ENCODE measurements around the gene PI4KA. TPM values are rescaled to one million over a fixed set of nuclear protein-coding genes. Genes with fewer than 3 reads are reported as not detected.

The PI4KA gene
- total and polyA plus RNA-seq, 2 of the 13 experiments (the other 11 are each of a cell fraction or from before 2014, with no cell fraction given) = 27.4 to 56.4 TPM

DNA sequence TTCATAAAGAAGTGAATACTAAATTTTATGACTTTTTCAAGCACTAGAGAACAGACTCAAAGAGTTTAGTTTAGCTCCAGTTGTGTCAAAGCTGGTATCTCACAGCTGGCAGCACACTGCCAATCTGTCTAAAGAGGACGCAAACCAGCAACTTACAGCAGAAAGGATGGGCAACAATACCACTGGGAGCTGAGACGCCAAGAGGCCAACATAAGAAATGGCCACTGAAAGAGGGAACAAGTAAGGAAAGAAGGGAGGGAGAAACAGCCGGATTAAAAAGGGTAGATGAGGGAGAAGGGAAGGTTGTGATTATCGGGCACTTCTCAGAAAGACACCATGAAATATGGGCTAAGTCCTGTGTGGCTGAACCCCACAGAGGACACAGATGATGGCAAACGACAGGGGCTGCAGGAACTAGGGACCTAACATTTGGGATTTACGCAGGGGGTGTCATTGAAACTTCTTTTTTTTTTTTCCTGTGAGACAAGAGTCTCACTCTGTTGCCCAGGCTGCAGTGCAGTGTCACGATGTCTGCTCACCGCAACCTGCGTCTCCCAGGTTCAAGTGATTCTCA lies 43.0 kb downstream of the PI4KA start (continued):
- no peak for TF ChIP-seq STAT5B (CRISPR knock-in tag; IDR thresholded peaks at IDR 0.05)
- TF ChIP-seq ONECUT2 (CRISPR knock-in tag; IDR thresholded peaks at IDR 0.05) = no peak
- TF ChIP-seq, protein P1, sequence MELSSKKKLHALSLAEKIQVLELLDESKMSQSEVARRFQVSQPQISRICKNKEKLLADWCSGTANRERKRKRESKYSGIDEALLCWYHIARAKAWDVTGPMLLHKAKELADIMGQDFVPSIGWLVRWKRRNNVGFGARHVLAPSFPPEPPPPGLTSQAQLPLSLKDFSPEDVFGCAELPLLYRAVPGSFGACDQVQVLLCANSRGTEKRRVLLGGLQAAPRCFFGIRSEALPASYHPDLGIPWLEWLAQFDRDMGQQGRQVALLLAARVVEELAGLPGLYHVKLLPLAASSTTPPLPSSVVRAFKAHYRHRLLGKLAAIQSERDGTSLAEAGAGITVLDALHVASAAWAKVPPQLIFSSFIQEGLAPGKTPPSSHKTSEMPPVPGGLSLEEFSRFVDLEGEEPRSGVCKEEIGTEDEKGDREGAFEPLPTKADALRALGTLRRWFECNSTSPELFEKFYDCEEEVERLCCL (CRISPR knock-in tag; IDR thresholded peaks at IDR 0.05; ENCODE audit: borderline replicate concordance) = no peak
- no peak for TF ChIP-seq RXRA (CRISPR knock-in tag; IDR thresholded peaks at IDR 0.05)
- no peak for TF ChIP-seq MEF2D (CRISPR knock-in tag; IDR thresholded peaks at IDR 0.05)

DNA sequence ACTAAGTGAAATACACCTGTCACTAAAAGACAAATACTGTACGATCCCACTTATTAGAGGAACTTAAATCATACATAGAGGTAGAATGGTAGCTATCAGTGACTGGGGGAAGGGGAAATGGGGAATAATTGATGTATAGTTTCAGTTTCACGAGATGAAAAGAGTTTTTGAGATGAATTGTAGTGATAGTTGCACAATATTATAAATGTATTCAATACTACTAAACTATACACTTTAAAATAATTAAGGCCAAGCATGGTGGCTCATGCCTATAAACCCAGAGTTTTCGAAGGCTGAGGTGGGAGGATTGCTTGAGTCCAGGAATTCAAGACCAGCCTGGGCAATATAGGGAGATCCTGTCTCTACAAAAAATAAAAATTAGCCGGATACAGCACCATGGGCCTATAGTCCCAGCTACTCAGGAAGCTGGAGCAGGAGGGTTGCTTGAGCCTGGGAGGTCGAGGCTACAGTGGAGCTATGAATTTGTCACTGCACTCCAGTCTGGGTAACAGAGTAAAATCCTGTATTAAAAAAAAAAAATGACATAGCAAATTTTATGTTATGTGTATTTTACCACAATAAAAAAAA lies 44.3 kb downstream of the PI4KA start:
- no TSS peak for BruUV-seq (replicated peaks)
- in situ Hi-C loops (cut with HindIII; ENCODE audit: extremely low pct_ligation_motif_present, low pct_unique_long_range_greater_than_20kb) = loop anchor here (10.0 kb wide), 1 partner anchor 60 kb away; no protein-coding TSS in a partner anchor
- H3K27me3 ChIP-seq (ENCODE audit: control insufficient read depth in 1 of 2, insufficient read depth in 2 of 2, low read length in 2 of 2) = no peaks in the 10 kb centered on the region
- no peak overlapping the region for H3K4me3 ChIP-seq (replicated peaks in 1 of 3; ENCODE audit: insufficient read depth in 1 of 3, low read depth in 2 of 3, low read length in 3 of 3)
- 97% methylated on average over 5 of the region's 5 CpGs for WGBS (ENCODE audit: low lambda C conversion rate)
- DNase-seq (ENCODE audit: low spot score) (no peak), FAIRE-seq (no peak), ATAC-seq (no peak)
- intact Hi-C loops (cut with micrococcal nuclease; ENCODE audit: unreplicated experiment) = no loop called here
- no peaks in the 10 kb centered on the region for H4K20me1 ChIP-seq (ENCODE audit: insufficient read depth, low read length)
- no peaks in the 10 kb centered on the region for H3K4me1 ChIP-seq (ENCODE audit: insufficient read depth, low read length)
- peaks cover 11 to 65% of the 10 kb centered on the region in 2 experiments for H3K36me3 ChIP-seq (replicated peaks in 1 of 2; ENCODE audit: control insufficient read depth in 1 of 2, insufficient read depth in 2 of 2, low read length in 2 of 2)
- no peak overlapping the region for H2AFZ ChIP-seq (ENCODE audit: low read length)
- H3K79me2 ChIP-seq (ENCODE audit: insufficient read depth, low read length) = no peaks in the 10 kb centered on the region
- no peaks in the 10 kb centered on the region for H3K9me3 ChIP-seq (ENCODE audit: low read length)
- H3K9ac ChIP-seq (ENCODE audit: insufficient read depth, low read depth, low read length) = no peak overlapping the region
- ChIA-PET POLR2A (no interaction called here), CTCF (ENCODE audit: low intra/inter-chr PET ratio, low total read pairs) (no interaction called here)
- no peak overlapping the region for H3K27ac ChIP-seq (ENCODE audit: extremely low read length, insufficient read depth, low read length)
- H3K4me2 ChIP-seq (ENCODE audit: low read depth, low read length) = no peak overlapping the region
- TF ChIP-seq PCBP2 (optimal IDR thresholded peaks at IDR 0.05; ENCODE audit: low read depth, low read length, poor library complexity, severe bottlenecking) (no peak), PHB2 (IDR thresholded peaks at IDR 0.05; ENCODE audit: partially characterized antibody) (no peak), FOXA1 (IDR thresholded peaks at IDR 0.05) (no peak), FOXA1 (CRISPR knock-in tag; IDR thresholded peaks at IDR 0.05) (no peak), ZSCAN20 (CRISPR knock-in tag; IDR thresholded peaks at IDR 0.05; ENCODE audit: borderline replicate concordance) (no peak), BHLHE40 (IDR thresholded peaks at IDR 0.05; ENCODE audit: low read length) (no peak), ZFP90 (CRISPR knock-in tag; IDR thresholded peaks at IDR 0.05; ENCODE audit: borderline replicate concordance) (no peak), JUND (CRISPR knock-in tag; IDR thresholded peaks at IDR 0.05) (no peak), ZNF598 (CRISPR knock-in tag; IDR thresholded peaks at IDR 0.05; ENCODE audit: borderline replicate concordance) (no peak)
- TF ChIP-seq, protein P2, sequence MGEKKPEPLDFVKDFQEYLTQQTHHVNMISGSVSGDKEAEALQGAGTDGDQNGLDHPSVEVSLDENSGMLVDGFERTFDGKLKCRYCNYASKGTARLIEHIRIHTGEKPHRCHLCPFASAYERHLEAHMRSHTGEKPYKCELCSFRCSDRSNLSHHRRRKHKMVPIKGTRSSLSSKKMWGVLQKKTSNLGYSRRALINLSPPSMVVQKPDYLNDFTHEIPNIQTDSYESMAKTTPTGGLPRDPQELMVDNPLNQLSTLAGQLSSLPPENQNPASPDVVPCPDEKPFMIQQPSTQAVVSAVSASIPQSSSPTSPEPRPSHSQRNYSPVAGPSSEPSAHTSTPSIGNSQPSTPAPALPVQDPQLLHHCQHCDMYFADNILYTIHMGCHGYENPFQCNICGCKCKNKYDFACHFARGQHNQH (CRISPR knock-in tag; IDR thresholded peaks at IDR 0.05) = no peak
- TF ChIP-seq, protein P3, sequence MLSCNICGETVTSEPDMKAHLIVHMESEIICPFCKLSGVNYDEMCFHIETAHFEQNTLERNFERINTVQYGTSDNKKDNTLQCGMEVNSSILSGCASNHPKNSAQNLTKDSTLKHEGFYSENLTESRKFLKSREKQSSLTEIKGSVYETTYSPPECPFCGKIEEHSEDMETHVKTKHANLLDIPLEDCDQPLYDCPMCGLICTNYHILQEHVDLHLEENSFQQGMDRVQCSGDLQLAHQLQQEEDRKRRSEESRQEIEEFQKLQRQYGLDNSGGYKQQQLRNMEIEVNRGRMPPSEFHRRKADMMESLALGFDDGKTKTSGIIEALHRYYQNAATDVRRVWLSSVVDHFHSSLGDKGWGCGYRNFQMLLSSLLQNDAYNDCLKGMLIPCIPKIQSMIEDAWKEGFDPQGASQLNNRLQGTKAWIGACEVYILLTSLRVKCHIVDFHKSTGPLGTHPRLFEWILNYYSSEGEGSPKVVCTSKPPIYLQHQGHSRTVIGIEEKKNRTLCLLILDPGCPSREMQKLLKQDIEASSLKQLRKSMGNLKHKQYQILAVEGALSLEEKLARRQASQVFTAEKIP (CRISPR knock-in tag; IDR thresholded peaks at IDR 0.05; ENCODE audit: borderline replicate concordance) = no peak
- TF ChIP-seq, protein P4, sequence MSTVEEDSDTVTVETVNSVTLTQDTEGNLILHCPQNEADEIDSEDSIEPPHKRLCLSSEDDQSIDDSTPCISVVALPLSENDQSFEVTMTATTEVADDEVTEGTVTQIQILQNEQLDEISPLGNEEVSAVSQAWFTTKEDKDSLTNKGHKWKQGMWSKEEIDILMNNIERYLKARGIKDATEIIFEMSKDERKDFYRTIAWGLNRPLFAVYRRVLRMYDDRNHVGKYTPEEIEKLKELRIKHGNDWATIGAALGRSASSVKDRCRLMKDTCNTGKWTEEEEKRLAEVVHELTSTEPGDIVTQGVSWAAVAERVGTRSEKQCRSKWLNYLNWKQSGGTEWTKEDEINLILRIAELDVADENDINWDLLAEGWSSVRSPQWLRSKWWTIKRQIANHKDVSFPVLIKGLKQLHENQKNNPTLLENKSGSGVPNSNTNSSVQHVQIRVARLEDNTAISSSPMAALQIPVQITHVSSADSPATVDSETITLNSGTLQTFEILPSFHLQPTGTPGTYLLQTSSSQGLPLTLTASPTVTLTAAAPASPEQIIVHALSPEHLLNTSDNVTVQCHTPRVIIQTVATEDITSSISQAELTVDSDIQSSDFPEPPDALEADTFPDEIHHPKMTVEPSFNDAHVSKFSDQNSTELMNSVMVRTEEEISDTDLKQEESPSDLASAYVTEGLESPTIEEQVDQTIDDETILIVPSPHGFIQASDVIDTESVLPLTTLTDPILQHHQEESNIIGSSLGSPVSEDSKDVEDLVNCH (CRISPR knock-in tag; IDR thresholded peaks at IDR 0.05) = no peak

All from HepG2 (cell line).